ENCODE measurements around the gene GNPTAB. TPM values are rescaled to one million over a fixed set of nuclear protein-coding genes. Genes with fewer than 3 reads are reported as not detected.
A peak's percentile ranks its signal among the peaks of the same experiment; 100 is the strongest.
"Not testable (repeated sequence)": the region's sequence is repeated elsewhere in the genome, so short reads cannot be mapped to it uniquely, and the experiment has no call there.

Gene GNPTAB
- total RNA-seq, 1 donor from 2014 or later, result 59.2 TPM

DNA sequence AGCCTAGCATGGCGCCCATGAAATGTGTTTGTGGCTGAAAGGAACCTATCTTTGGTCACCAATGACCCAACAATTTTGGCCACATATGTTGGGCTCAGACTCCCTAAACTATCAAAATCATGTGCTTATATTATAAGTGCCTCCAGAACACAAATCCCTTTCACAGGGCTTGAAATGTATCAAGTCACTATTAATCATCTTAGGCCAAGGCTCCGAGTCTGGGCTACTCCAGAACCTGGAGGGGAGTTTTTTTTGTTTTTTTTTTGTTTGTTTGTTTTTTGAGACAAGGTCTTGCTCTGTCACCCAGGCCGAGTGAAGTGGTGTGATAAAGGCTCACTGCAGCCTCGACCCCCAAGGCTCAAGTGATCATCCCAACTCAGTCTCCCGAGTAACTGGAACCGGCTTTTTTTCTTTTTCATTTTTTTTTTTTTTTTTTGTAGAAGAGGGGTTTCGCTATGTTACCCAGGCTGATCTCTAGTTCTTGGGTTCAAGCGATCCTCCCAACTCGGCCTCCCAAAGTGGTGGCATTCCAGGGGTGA is 45.6 kb upstream of the GNPTAB start:
- Histone ChIP-seq H3K27me3 (ENCODE audit: low read depth) (no peaks in the 10 kb centered on the region), H3K4me3 (peak overlapping the region; percentile 93), H3K36me3 (no peaks in the 10 kb centered on the region), H3K9me3 (no peaks in the 10 kb centered on the region), H3K4me1 (peaks cover 45% of the 10 kb centered on the region), H3K27ac (peak overlapping the region; percentile 94)
- intact Hi-C loops (cut with DNase I), result no loop called here
- DNase-seq (no peak), ATAC-seq (no peak)
- TF ChIP-seq, protein P1, sequence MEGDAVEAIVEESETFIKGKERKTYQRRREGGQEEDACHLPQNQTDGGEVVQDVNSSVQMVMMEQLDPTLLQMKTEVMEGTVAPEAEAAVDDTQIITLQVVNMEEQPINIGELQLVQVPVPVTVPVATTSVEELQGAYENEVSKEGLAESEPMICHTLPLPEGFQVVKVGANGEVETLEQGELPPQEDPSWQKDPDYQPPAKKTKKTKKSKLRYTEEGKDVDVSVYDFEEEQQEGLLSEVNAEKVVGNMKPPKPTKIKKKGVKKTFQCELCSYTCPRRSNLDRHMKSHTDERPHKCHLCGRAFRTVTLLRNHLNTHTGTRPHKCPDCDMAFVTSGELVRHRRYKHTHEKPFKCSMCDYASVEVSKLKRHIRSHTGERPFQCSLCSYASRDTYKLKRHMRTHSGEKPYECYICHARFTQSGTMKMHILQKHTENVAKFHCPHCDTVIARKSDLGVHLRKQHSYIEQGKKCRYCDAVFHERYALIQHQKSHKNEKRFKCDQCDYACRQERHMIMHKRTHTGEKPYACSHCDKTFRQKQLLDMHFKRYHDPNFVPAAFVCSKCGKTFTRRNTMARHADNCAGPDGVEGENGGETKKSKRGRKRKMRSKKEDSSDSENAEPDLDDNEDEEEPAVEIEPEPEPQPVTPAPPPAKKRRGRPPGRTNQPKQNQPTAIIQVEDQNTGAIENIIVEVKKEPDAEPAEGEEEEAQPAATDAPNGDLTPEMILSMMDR (IDR thresholded peaks at IDR 0.05), result no peak

DNA sequence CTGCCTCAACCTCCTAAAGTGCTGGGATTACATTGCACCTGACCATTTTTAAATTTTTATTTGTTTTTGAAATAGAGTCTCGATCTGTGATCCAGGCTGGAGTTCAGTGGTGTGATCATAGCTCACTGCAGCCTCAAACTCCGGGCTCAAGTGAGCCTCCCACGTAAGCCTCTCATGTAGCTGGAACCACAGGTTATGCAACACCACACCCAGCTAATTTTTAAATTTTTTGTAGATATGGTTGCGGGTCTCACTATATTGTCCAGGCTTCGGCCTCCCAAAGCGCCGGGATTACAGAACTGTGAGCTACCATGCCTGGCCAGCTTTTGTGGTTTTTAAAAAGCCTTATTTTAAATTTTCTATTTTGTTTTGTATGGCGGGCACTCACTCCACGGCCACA is 44.4 kb upstream of the GNPTAB start:
- H3K27ac ChIP-seq, result peak overlapping the region; percentile 94
- H3K4me1 ChIP-seq, result peaks cover 33% of the 10 kb centered on the region
- DNase-seq, result no peak
- no peak for ATAC-seq
- no peaks in the 10 kb centered on the region for H3K36me3 ChIP-seq
- H3K4me3 ChIP-seq, result no peak overlapping the region
- no peaks in the 10 kb centered on the region for H3K9me3 ChIP-seq
- no peaks in the 10 kb centered on the region for H3K27me3 ChIP-seq (ENCODE audit: low read depth)
- intact Hi-C loops (cut with DNase I), result no loop called here
- TF ChIP-seq, protein P1 (IDR thresholded peaks at IDR 0.05), result no peak

DNA sequence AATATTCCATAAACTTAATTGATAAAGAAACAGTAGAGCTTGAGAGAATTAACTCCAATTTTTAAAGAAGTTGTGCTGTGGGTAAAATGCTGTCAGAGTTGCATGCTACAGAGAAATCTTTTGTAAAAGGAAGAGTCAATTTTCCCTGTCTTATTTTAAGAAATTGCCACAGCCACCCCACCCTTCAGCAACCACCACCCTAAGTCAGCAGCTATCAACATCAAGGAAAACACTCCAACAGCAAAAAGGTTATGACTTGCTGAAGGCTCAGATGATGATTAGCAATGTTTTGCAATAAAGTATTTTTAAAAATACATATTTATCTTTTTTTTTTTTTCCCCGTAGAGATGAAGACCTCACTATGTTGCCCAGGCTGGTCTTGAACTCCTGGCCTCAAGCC is 40.2 kb upstream of the GNPTAB start:
- TF ChIP-seq, protein P1 (IDR thresholded peaks at IDR 0.05), result no peak
- H3K27me3 ChIP-seq (ENCODE audit: low read depth), result no peaks in the 10 kb centered on the region
- H3K27ac ChIP-seq, result no peak overlapping the region
- ATAC-seq (no peak), DNase-seq (no peak)
- no peaks in the 10 kb centered on the region for H3K9me3 ChIP-seq
- no peak overlapping the region for H3K4me3 ChIP-seq
- peaks cover 15% of the 10 kb centered on the region for H3K4me1 ChIP-seq
- H3K36me3 ChIP-seq, result no peaks in the 10 kb centered on the region
- intact Hi-C loops (cut with DNase I), result no loop called here

DNA sequence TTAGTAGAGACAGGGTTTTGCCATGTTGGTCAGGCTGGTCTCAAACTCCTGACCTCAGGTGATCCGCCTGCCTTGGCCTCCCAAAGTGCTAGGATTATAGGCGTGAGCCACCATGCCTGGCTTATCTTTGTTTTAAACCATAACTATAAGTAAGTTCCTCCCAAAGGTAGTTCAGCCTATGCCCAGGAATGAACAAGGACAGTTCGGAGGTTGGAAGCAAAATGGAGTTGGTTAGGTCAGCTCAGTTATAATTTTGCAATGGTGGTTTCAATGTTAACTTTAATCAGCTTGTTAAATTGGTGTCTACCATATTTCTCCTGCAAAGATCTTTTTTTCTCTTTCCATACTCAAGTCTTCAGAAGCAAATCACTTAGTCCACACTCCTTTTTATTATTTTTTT is 36.9 kb upstream of the GNPTAB start:
- intact Hi-C loops (cut with DNase I); H3K9me3 ChIP-seq; ATAC-seq: not testable (repeated sequence)

DNA sequence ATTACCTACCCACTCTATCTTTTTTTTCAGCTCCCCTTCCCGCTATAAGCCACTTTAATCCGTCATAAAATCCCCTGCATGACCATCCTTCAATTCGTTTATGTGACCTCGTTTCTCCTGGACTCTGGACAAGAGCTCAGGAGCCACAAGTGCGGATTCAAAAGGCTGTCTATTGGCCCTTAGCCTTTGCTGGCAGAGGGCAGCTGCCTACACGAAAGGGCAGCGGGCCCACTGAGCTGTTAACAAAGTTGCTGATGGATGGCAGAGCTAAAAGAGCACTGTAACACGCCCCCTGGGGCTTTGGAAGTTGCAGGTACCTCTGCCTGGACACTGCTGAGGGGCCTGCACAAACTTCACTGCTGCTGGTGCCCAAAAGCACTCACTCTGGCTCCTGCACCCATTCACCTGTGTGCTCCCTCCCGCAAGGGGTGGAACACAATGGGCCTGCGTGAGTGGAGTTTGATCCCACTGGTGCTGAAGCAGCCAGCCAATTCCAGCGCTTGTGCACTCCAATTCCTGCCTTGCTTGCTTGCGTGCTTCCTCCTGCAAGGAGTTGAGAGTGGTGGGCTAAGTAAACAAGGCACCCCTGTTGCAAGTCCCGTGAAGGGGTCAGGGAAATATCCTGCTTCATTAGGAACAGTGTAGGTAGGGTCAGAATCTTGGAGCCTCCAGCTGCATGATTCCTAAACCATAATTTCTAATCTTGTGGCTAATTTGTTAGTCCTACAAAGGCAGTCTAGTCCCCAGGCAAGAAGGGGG is 36.0 kb upstream of the GNPTAB start:
- TF ChIP-seq, protein P1 (IDR thresholded peaks at IDR 0.05), result no peak
- H3K27me3 ChIP-seq (ENCODE audit: low read depth), result no peaks in the 10 kb centered on the region
- no peaks in the 10 kb centered on the region for H3K9me3 ChIP-seq
- no peak for DNase-seq
- H3K36me3 ChIP-seq, result no peaks in the 10 kb centered on the region
- H3K27ac ChIP-seq, result no peak overlapping the region
- ATAC-seq, result no peak
- intact Hi-C loops (cut with DNase I), result no loop called here
- H3K4me1 ChIP-seq, result no peaks in the 10 kb centered on the region
- H3K4me3 ChIP-seq, result no peak overlapping the region

More for the DNA sequence above, 36.9 kb upstream of the GNPTAB start:
- H3K36me3 ChIP-seq; H3K4me3 ChIP-seq; DNase-seq; H3K27ac ChIP-seq; H3K27me3 ChIP-seq (ENCODE audit: low read depth); H3K4me1 ChIP-seq: not testable (repeated sequence)

DNA sequence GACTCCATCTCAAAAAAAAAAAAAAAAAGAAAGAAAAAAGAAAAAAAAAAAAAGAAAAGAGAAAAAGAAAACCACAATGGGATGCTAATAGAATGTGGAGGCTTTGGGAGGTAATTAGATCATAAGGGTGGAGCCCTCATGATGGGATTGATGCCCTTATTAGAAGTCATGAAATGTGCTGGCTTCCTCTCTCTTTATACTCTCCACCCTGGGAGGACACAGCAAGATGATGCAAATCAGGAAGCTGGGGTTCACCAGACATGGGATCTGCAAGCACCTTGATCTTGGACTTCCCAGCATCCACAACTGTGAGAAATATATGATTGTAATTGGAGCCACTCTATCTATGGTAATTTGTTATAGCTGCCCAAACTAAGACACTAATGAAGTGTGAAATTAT is 33.2 kb upstream of the GNPTAB start:
- intact Hi-C loops (cut with DNase I), result no loop called here
- Histone ChIP-seq H3K36me3 (no peaks in the 10 kb centered on the region), H3K4me1 (peaks cover 19% of the 10 kb centered on the region), H3K27me3 (ENCODE audit: low read depth) (no peaks in the 10 kb centered on the region), H3K9me3 (no peaks in the 10 kb centered on the region), H3K4me3 (no peak overlapping the region), H3K27ac (no peak overlapping the region)
- TF ChIP-seq, protein P1 (IDR thresholded peaks at IDR 0.05), result no peak
- no peak for DNase-seq
- no peak for ATAC-seq
